NK-92 treated with Interleukin-12 subunit alpha and Interleukin-12 subunit beta, amount 100 ng/mL, for 24 hours (cell line): Measurements from ENCODE around the gene SLC23A3.
"Not testable (repeated sequence)": the region's sequence is repeated elsewhere in the genome, so short reads cannot be mapped to it uniquely, and the experiment has no call there.

Source experiments
- DNase-seq: peaks from one replicate; lab custom pipeline; 2025; lab: John Stamatoyannopoulos, UW

The SLC23A3 gene

DNA sequence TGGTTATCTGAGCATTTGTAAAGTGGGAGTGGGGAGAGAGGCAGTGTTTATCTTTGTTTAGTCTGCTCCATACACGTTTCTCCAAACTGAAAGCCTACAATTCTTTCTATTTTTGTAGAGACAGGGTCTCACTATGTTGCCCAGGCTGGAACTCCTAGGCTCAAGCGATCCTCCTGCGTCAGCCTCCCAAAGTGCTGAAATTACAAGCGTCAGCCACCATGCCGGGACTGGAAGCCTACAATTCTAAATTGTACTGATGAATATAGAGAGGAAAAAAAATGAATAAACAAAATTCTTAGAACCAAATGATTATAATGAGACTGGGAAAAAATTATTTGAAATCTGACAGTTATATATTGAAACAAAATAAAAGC is 35.3 kb upstream of the SLC23A3 start:
- DNase-seq: no peak

DNA sequence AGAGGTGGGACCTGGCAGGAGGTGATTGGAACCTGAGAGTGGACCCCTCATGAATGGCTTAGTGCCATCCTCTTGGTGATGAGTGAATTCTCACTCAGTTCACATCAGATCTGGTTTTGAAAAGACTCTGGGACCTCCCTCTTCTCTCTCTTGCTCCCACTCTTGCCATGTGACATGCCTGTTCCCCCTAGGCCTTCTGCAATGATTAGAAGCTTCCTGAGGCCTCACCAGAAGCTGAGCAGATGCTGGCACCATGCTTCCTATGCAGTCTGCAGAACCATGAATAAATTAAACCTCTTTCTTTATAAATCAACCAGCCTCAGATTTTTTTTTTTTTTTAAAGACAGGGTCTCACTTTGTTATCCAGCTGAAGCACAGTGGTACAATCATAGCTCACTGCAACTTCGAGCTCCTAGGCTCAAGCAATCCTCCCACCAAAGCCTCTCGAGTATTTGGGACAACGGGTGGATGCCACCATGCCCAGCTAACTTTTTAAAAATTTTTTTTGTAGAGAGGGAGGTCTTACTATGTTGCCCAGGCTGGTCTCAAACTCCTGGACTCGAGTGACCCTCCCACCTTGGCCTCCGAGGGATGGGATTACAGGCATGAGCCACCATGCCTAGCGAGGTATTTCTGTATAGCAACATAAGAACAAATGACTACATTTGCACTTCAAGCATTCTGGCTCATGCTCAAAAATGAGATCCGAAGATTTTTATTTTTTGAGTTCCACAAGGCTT is 34.8 kb upstream of the SLC23A3 start:
- no peak for DNase-seq

GRCh38 chr2:219201331-219201730 is 31.5 kb upstream of the SLC23A3 start:
- DNase-seq: not testable (repeated sequence)

GRCh38 chr2:219200502-219201326 is 30.9 kb upstream of the SLC23A3 start:
- not testable (repeated sequence) for DNase-seq

DNA sequence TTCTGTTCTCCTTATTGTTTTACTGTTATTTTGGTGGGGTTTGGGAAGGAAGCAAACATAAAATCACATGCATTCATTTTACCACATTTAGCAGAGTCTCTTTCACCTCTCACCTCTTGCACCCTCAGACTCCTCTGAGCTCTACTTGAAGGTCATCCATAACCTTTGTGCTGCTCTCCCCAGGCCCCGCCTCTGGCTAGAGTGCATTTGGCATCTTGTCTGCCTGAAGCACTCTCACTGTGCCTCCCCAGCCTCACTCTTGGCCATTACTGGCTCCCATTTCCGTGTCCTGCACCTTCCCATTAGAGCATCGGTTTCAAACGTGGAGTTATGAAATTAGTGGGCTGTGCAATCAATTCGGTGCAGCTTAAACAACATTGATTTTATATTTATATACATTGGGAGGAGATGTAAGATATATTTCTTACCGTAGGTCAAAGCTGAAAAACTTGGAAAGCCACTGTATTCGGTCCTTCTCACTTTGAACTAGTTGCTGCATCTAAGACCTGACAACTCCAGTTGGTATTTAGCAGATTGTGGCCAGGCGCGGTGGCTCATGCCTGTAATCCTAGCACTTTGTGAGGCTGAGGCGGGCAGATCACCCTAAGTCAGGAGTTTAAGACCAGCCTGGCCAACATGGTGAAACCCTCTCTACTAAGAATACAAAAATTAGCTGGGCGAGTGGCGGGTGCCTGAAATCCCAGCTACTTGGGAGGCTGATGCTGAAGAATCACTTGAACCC is 29.8 kb upstream of the SLC23A3 start:
- no peak for DNase-seq

GRCh38 chr2:219198974-219199373 is 29.1 kb upstream of the SLC23A3 start:
- DNase-seq: no peak

GRCh38 chr2:219197388-219197787 is 27.6 kb upstream of the SLC23A3 start:
- no peak for DNase-seq

DNA sequence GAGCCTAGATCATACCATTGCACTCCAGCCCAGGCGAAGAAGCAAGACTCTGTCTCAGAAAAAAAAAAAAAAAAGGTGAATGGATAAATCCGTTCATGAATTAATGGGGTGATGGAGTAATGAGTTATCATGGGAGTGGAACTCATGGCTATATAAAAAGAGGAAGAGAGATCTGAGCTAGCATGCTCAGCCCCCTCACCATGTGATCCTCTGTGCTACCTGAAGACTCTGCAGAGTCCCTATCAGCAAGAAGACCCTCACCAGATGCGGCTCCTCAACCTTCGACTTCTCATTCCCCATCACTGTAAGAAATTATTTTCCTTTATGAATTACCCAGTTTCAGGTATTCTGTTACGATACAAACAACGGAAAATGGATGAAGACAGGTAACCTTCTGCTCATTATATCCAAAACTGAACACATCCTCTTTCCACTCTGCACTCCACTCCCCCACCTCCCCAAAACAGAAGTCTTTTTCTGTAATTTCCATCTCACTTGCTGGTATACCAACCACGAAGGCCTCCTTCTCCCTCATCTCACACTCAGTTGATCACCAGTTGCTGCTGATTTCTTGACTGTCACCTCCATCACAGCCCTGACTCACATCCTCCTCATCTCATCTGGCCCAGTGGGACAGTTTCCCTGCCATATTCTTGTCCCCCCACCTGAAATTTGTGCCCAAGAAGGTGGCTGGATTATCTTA is 17.1 kb upstream of the SLC23A3 start:
- no peak for DNase-seq

- DNase-seq: no peak
Measured at GRCh38 chr2:219184121-219184520, 14.3 kb upstream of the SLC23A3 start.

DNA sequence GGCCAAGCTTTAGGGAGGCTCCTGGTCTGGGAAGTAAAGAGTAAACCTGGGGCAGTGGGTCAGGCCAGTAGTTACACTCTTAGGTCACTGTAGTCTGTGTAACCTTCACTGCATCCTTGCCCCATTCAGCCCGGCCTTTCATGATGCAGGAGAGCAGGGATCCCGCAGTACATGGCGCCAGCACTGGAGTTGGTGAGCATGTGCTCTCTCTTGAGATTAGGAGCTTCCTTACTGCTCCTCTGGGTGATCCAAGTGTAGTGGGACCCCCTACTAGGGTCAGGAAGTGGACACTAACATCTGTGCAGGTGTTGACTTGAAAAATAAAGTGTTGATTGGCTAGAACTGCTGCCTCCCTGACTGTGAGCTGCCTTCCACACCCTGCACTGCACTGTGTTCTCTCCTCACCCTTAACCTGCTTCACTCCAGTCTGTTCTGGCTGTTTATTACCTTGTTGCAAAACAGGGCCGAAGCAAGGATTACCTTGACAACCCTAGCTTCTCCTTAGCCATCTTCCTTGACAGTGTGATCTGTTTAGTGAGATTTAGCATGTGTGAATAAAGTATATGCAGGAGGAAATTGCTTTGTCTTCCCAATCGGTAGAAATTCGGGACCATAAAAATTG is 13.4 kb upstream of the SLC23A3 start:
- no peak for DNase-seq

DNA sequence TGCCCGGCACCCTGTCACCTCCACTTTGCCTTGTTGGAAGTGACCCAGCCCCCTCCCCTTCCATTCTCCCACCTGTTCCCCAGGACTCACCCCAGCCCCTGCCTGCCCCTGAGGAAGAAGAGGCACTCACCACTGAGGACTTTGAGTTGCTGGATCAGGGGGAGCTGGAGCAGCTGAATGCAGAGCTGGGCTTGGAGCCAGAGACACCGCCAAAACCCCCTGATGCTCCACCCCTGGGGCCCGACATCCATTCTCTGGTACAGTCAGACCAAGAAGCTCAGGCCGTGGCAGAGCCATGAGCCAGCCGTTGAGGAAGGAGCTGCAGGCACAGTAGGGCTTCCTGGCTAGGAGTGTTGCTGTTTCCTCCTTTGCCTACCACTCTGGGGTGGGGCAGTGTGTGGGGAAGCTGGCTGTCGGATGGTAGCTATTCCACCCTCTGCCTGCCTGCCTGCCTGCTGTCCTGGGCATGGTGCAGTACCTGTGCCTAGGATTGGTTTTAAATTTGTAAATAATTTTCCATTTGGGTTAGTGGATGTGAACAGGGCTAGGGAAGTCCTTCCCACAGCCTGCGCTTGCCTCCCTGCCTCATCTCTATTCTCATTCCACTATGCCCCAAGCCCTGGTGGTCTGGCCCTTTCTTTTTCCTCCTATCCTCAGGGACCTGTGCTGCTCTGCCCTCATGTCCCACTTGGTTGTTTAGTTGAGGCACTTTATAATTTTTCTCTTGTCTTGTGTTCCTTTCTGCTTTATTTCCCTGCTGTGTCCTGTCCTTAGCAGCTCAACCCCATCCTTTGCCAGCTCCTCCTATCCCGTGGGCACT is 12.7 kb upstream of the SLC23A3 start:
- DNase-seq: no peak

- DNase-seq: no peak
Measured at GRCh38 chr2:219181531-219181930, 11.7 kb upstream of the SLC23A3 start.

DNA sequence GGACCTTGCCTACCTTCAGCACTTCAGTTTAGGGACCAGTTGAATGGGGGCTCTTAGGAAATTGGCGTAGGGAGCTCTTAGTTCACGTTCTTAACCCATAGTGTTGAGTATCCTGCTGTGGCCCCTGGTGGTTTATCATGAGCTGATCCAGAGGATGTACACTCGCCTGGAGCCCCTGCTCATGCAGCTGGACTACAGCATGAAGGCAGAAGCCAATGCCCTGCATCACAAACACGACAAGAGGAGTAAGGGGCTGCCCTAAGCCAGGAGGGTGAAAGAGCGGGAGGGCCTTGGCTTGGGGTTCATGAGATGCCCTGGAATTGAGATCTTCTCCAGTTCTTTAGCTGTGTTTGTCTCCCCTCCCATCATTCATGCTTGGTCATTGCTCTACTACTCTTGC is 11.1 kb upstream of the SLC23A3 start:
- no peak for DNase-seq

- DNase-seq: no peak
Measured at GRCh38 chr2:219179601-219180465, 10.0 kb upstream of the SLC23A3 start.

DNA sequence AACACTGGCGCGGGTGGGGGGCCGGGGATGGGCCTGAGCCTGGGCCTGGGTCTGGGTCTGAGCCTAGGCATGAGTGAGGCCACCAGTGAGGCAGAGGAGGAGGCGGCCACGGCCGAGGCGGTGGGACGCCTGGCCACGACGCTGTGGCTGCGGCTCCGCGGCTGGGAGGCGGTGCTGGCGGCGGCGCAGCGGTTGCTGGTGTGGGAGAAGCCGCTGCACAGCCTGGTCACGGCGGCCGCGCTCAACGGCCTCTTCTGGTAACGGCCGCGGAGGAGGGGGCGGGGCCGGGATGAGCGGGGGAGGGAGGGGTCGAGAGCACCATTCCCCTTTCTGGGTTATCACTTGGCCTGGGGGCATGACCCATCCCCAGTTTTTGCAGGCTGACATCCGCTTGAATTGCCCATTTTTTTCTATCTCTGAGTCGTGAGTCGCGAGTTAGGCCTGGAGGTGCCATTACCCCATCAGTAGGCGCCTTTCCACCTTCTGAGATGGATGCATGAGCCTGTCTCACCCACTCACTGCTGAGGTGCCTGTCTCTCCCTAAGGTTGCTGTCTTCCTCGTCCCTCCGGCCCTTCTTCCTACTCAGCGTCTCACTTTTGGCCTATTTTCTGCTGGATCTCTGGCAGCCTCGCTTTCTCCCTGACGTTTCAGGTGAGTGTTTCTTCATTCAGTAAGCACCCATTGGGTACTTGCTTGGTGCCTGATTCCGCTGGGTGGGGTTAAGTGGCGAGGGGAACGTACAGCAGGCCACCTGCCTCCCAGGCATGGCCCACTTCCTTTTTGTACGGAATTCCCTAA is 8.7 kb upstream of the SLC23A3 start:
- DNase-seq: peak; percentile 64

- peak; percentile 92 for DNase-seq
Measured at GRCh38 chr2:219177552-219178376, 7.9 kb upstream of the SLC23A3 start, which contains the start of gene RETREG2. Gene RETREG2 (plus strand): TSS chr2:219178275. CDS start chr2:219178353, 78 bp downstream.

GRCh38 chr2:219176818-219177551 is 7.2 kb upstream of the SLC23A3 start, which contains the start of gene CNPPD1:
Gene CNPPD1 (minus strand): TSS chr2:219176925. CDS start chr2:219176828, 97 bp downstream.
- DNase-seq: peak; percentile 79
